Upper lobe of right lung (tissue), 1 donor: ENCODE data around the gene REPS1. TPM values are rescaled to one million over a fixed set of nuclear protein-coding genes. Genes with fewer than 3 reads are reported as not detected.
A peak's percentile ranks its signal among the peaks of the same experiment; 100 is the strongest.

Experiments used
- ATAC-seq: fragments of 200-7000 bp; cut with Tn5 transposase; one replicate; pipeline ENCODE4 v1.9.1; 2020; ENCODE audit warnings: mild to moderate bottlenecking, moderate library complexity
- DNase-seq: peaks from one replicate; pipeline ENCODE4 v3.0.0-alpha.2; 2020
- H3K27ac ChIP-seq: fragments of 200-600 bp; one replicate; pipeline ENCODE4 v1.8.0; 2022
- H3K27me3 ChIP-seq: fragments of 200-600 bp; one replicate; pipeline ENCODE4 v1.8.0; 2022; ENCODE audit warnings: mild to moderate bottlenecking
- H3K36me3 ChIP-seq: fragments of 200-600 bp; one replicate; pipeline ENCODE4 v1.8.0; 2022
- H3K4me1 ChIP-seq: fragments of 200-600 bp; one replicate; pipeline ENCODE4 v1.8.0; 2022
- H3K4me3 ChIP-seq: fragments of 200-600 bp; one replicate; pipeline ENCODE4 v1.8.0; 2022; ENCODE audit warnings: mild to moderate bottlenecking
- H3K9me3 ChIP-seq: fragments of 200-600 bp; one replicate; pipeline ENCODE4 v1.8.0; 2022
- CTCF ChIP-seq: fragments of 200-600 bp; IDR thresholded peaks from one replicate; pipeline ENCODE4 v1.8.0; 2022; ENCODE audit warnings: antibody characterized with exemption
- intact Hi-C: fragments of 100-400 bp; cut with DNase I; formaldehyde crosslinking; loops from one replicate; pipeline ENCODE4 v1.11.0; 2022
- total RNA-seq: library from RNA; stranded (reverse); fragmentation: NEBNext Ultra II Directional; extraction: Animal tissue kit (Norgen Biotek cat#: 25700); gene quantifications from one replicate; pipeline ENCODE4 v1.2.1, GENCODE V29; 2021
- donor health status: DM: no; HTN: yes; CAD: no; lungs with severe emphysema.

REPS1 gene
- total RNA-seq, 1 donor from 2014 or later = 35.4 TPM

GRCh38 chr6:138979813-138980668 lies 8.0 kb downstream of the REPS1 start:
- DNase-seq (no peak), ATAC-seq (peak; percentile 78)
- no peak overlapping the region for H3K27ac ChIP-seq
- intact Hi-C loops = no loop called here
- TF ChIP-seq CTCF = no peak
- H3K9me3 ChIP-seq = no peaks in the 10 kb centered on the region
- H3K4me1 ChIP-seq = peaks cover 18% of the 10 kb centered on the region
- H3K27me3 ChIP-seq = no peaks in the 10 kb centered on the region
- no peak overlapping the region for H3K4me3 ChIP-seq
- H3K36me3 ChIP-seq = no peaks in the 10 kb centered on the region

GRCh38 chr6:138979365-138979764 lies 8.7 kb downstream of the REPS1 start:
- ATAC-seq = no peak
- TF ChIP-seq CTCF = no peak
- Histone ChIP-seq H3K9me3 (no peaks in the 10 kb centered on the region), H3K4me1 (peaks cover 13% of the 10 kb centered on the region), H3K4me3 (no peak overlapping the region), H3K27ac (no peak overlapping the region), H3K36me3 (no peaks in the 10 kb centered on the region), H3K27me3 (no peaks in the 10 kb centered on the region)
- DNase-seq = no peak
- intact Hi-C loops = no loop called here

- Histone ChIP-seq H3K36me3 (no peaks in the 10 kb centered on the region), H3K9me3 (no peaks in the 10 kb centered on the region), H3K27ac (no peak overlapping the region), H3K4me1 (peaks cover 17% of the 10 kb centered on the region), H3K27me3 (no peaks in the 10 kb centered on the region), H3K4me3 (no peak overlapping the region)
- no peak for TF ChIP-seq CTCF
- intact Hi-C loops = no loop called here
- ATAC-seq = no peak
- no peak for DNase-seq
Measured at GRCh38 chr6:138978229-138978628, 9.8 kb downstream of the REPS1 start.

GRCh38 chr6:138977646-138978167 lies 10.3 kb downstream of the REPS1 start:
- ATAC-seq = no peak
- no peaks in the 10 kb centered on the region for H3K27me3 ChIP-seq
- no peak for TF ChIP-seq CTCF
- H3K9me3 ChIP-seq = no peaks in the 10 kb centered on the region
- no peak for DNase-seq
- intact Hi-C loops = no loop called here
- no peak overlapping the region for H3K4me3 ChIP-seq
- no peaks in the 10 kb centered on the region for H3K36me3 ChIP-seq
- H3K4me1 ChIP-seq = peaks cover 16% of the 10 kb centered on the region
- H3K27ac ChIP-seq = no peak overlapping the region

- Histone ChIP-seq H3K27ac (no peak overlapping the region), H3K9me3 (no peaks in the 10 kb centered on the region), H3K4me3 (no peak overlapping the region), H3K27me3 (no peaks in the 10 kb centered on the region), H3K4me1 (peaks cover 19% of the 10 kb centered on the region), H3K36me3 (no peaks in the 10 kb centered on the region)
- TF ChIP-seq CTCF = no peak
- no peak for ATAC-seq
- intact Hi-C loops = no loop called here
- DNase-seq = no peak
Measured at GRCh38 chr6:138977242-138977641, 10.8 kb downstream of the REPS1 start.
